IMR-90 (cell line): Measurements from ENCODE around the gene PYCARD. TPM values are rescaled to one million over a fixed set of nuclear protein-coding genes. Genes with fewer than 3 reads are reported as not detected.

Source experiments
- ATAC-seq: fragments of 200-7000 bp; cut with Tn5 transposase; 2 replicates; pipeline ENCODE4 v1.9.1; 2020; ENCODE audit warnings: low read depth, mild to moderate bottlenecking, moderate library complexity
- BruUV-seq: library from RNA; stranded (reverse); fragments of 400-500 nt; replicated peaks from 2 replicates; lab custom pipeline; 2021; lab: Mats Ljungman, UMichigan
- CTCF ChIA-PET: fragments of 300-600 bp; formaldehyde crosslinking; extraction: SDS; loops from one replicate; lab custom pipeline; 2021; ENCODE audit warnings: antibody characterized with exemption; lab: Yijun Ruan, JAX
- POLR2A ChIA-PET: fragments of 300-600 bp; sonication (Branson Sonifier 250); formaldehyde crosslinking; loops from one replicate; lab custom pipeline; 2022; ENCODE audit warnings: antibody characterized with exemption; ENCODE audit not compliant: unreplicated experiment; lab: Charles Lee
- DNase-seq: peaks from one replicate; pipeline ENCODE4 v3.0.0; 2013
- H2AFZ ChIP-seq: replicated peaks from 2 replicates; pipeline ENCODE3; 2013; ENCODE audit warnings: low read length, mild to moderate bottlenecking; ENCODE audit not compliant: poor library complexity
- H2AK5ac ChIP-seq: 2 replicates; pipeline ENCODE4 v1.6.1; 2013; ENCODE audit warnings: low read depth, low read length, inconsistent platforms
- H2AK9ac ChIP-seq: replicated peaks from 2 replicates; pipeline ENCODE3; 2013; ENCODE audit warnings: mild to moderate bottlenecking, low read depth, low read length, moderate library complexity; ENCODE audit not compliant: poor library complexity
- H2BK120ac ChIP-seq: 2 replicates; pipeline ENCODE4 v1.6.1; 2013; ENCODE audit warnings: low read depth, low read length, inconsistent platforms
- H2BK15ac ChIP-seq: 3 replicates; pipeline ENCODE4 v1.6.1; 2013; ENCODE audit warnings: low read depth, low read length, inconsistent platforms
- H2BK20ac ChIP-seq: 2 replicates; pipeline ENCODE4 v1.6.1; 2013; ENCODE audit warnings: low read depth, mild to moderate bottlenecking, inconsistent platforms, low read length, moderate library complexity
- H2BK5ac ChIP-seq: 2 replicates; pipeline ENCODE4 v1.6.1; 2013; ENCODE audit warnings: mild to moderate bottlenecking, low read depth, low read length, inconsistent platforms; ENCODE audit not compliant: poor library complexity, severe bottlenecking
- H3K14ac ChIP-seq: replicated peaks from 2 replicates; pipeline ENCODE4 v1.6.1; 2013; ENCODE audit warnings: low read depth, low read length, inconsistent platforms
- H3K18ac ChIP-seq: 2 replicates; pipeline ENCODE4 v1.6.1; 2013; ENCODE audit warnings: low read depth, low read length, control low read depth
- H3K23ac ChIP-seq: 2 replicates; pipeline ENCODE4 v1.6.1; 2013; ENCODE audit warnings: low read depth, low read length, inconsistent platforms
- H3K27ac ChIP-seq: 2 replicates; pipeline ENCODE4 v1.5.1; 2013; ENCODE audit warnings: mild to moderate bottlenecking, control low read depth, low read length; ENCODE audit not compliant: insufficient read depth
- H3K27me3 ChIP-seq: 2 replicates; pipeline ENCODE4 v1.6.1; 2013; ENCODE audit warnings: low read length; ENCODE audit not compliant: control insufficient read depth, insufficient read depth
- H3K36me3 ChIP-seq: 2 replicates; pipeline ENCODE4 v1.6.1; 2013; ENCODE audit warnings: low read length, mixed read lengths; ENCODE audit not compliant: control insufficient read depth, insufficient read depth
- H3K4ac ChIP-seq: 2 replicates; pipeline ENCODE4 v1.6.1; 2013; ENCODE audit warnings: low read depth, low read length, inconsistent platforms
- H3K4me1 ChIP-seq: 2 replicates; pipeline ENCODE4 v1.6.1; 2013; ENCODE audit warnings: low read length, mixed read lengths; ENCODE audit not compliant: control insufficient read depth, insufficient read depth
- H3K4me2 ChIP-seq: 2 replicates; pipeline ENCODE4 v1.6.1; 2013; ENCODE audit warnings: low read depth, mild to moderate bottlenecking, control low read depth, low read length, moderate library complexity
- H3K4me3 ChIP-seq: 2 replicates; pipeline ENCODE4 v1.5.1; 2013; ENCODE audit warnings: low read depth, mild to moderate bottlenecking, control low read depth, low read length, moderate library complexity; ENCODE audit not compliant: insufficient read depth
- H3K56ac ChIP-seq: 2 replicates; pipeline ENCODE4 v1.6.1; 2013; ENCODE audit warnings: low read length, inconsistent platforms; ENCODE audit not compliant: insufficient read depth; ENCODE audit errors: extremely low read depth
- H3K79me1 ChIP-seq, 2 experiments: 2 replicates each; pipeline ENCODE4 v1.6.1; 2013; ENCODE audit warnings: low read length in 2 of 2, inconsistent platforms in 1 of 2, low read depth in 1 of 2
- H3K9ac ChIP-seq: 2 replicates; pipeline ENCODE4 v1.6.1; 2013; ENCODE audit warnings: low read depth, low read length, control low read depth
- H3K9me1 ChIP-seq: 2 replicates; pipeline ENCODE4 v1.6.1; 2013; ENCODE audit warnings: low read length, inconsistent platforms; ENCODE audit not compliant: insufficient read depth
- H3K9me3 ChIP-seq: 2 replicates; pipeline ENCODE4 v1.6.1; 2013; ENCODE audit warnings: low read length; ENCODE audit not compliant: control insufficient read depth, insufficient read depth
- H4K20me1 ChIP-seq: 2 replicates; pipeline ENCODE4 v1.6.1; 2013; ENCODE audit warnings: low read length, inconsistent platforms; ENCODE audit not compliant: insufficient read depth
- H4K5ac ChIP-seq: 2 replicates; pipeline ENCODE4 v1.6.1; 2013; ENCODE audit warnings: mild to moderate bottlenecking, low read depth, low read length, control low read depth
- H4K8ac ChIP-seq, 2 experiments: 2 replicates each; pipeline ENCODE4 v1.6.1; 2013; ENCODE audit warnings: low read depth in 2 of 2, low read length in 2 of 2, control low read depth in 1 of 2, inconsistent platforms in 1 of 2
- H4K91ac ChIP-seq: 2 replicates; pipeline ENCODE4 v1.6.1; 2013; ENCODE audit warnings: low read depth, low read length, inconsistent platforms; ENCODE audit not compliant: insufficient read depth
- BHLHE40 ChIP-seq: fragments of 150-350 bp; IDR thresholded peaks from 2 replicates; pipeline ENCODE4 v1.6.1; 2016; ENCODE audit warnings: mild to moderate bottlenecking, low read depth, low read length
- CTCF ChIP-seq: conservative IDR thresholded peaks from 2 replicates; pipeline ENCODE4 v1.5.1; 2012; ENCODE audit warnings: mild to moderate bottlenecking, low read depth, low read length, improper control_type of control experiment
- FOS ChIP-seq: fragments of 150-350 bp; IDR thresholded peaks from 2 replicates; pipeline ENCODE4 v1.6.1; 2016; ENCODE audit warnings: low read depth, low read length
- MAFK ChIP-seq: IDR thresholded peaks from 2 replicates; pipeline ENCODE4 v1.6.1; 2012; ENCODE audit warnings: low read depth, low read length, improper control_type of control experiment
- MAZ ChIP-seq: IDR thresholded peaks from 2 replicates; pipeline ENCODE4 v1.6.1; 2012; ENCODE audit warnings: low read depth, mild to moderate bottlenecking, low read length, improper control_type of control experiment, moderate library complexity, borderline replicate concordance
- MXI1 ChIP-seq: IDR thresholded peaks from 2 replicates; pipeline ENCODE4 v1.6.1; 2012; ENCODE audit warnings: low read depth, mild to moderate bottlenecking, low read length, moderate library complexity, borderline replicate concordance
- POLR2A ChIP-seq: IDR thresholded peaks from 2 replicates; pipeline ENCODE4 v1.6.1; 2012; ENCODE audit warnings: mild to moderate bottlenecking, low read depth, low read length
- RAD21 ChIP-seq: IDR thresholded peaks from 2 replicates; pipeline ENCODE4 v1.6.1; 2012; ENCODE audit warnings: low read length, improper control_type of control experiment
- RFX5 ChIP-seq: IDR thresholded peaks from 2 replicates; pipeline ENCODE4 v1.8.0; 2012; ENCODE audit warnings: low read depth, mild to moderate bottlenecking, low read length, moderate library complexity
- SMC3 ChIP-seq: fragments of 150-350 bp; IDR thresholded peaks from 2 replicates; pipeline ENCODE4 v1.6.1; 2016; ENCODE audit warnings: low read depth, mild to moderate bottlenecking, antibody characterized with exemption, low read length, moderate library complexity
- WGBS, 2 experiments: methylation state at CpG; one replicate each; pipeline versions ENCODE4 v1.1.5 to v1.1.7; 2013; ENCODE audit warnings: missing lambda C conversion rate in 2 of 2; ENCODE audit not compliant: insufficient read length in 1 of 2; ENCODE audit errors: extremely low coverage in 2 of 2; 5-methylcytosine and 5-hydroxymethylcytosine counted together
- dilution Hi-C: fragments of 300-500 bp; cut with HindIII; formaldehyde crosslinking; loops from one replicate; pipeline ENCODE4 v1.14.3; 2018; ENCODE audit warnings: low sequenced_read_pairs; ENCODE audit not compliant: unreplicated experiment
- in situ Hi-C: fragments of 300-500 bp; cut with MboI; formaldehyde crosslinking; loops from 3 replicates; pipeline ENCODE4 v1.14.3; 2019; ENCODE audit warnings: low sequenced_read_pairs, inconsistent platforms, mixed read lengths
- intact Hi-C: fragments of 100-400 bp; cut with micrococcal nuclease; formaldehyde crosslinking; loops from 2 replicates; pipeline ENCODE4 v1.10.0; 2022
- polyA plus RNA-seq, 3 experiments: library from polyadenylated mRNA; depleted of rRNA; stranded (reverse); fragments of >200 nt; gene quantifications; 2 replicates each; pipeline ENCODE4 v1.2.3, GENCODE V29; 2012; ENCODE audit warnings: low replicate concordance in 1 of 3
- total RNA-seq: library from RNA; depleted of rRNA; stranded (reverse); fragments of >200 nt; gene quantifications from 2 replicates; pipeline ENCODE4 v1.2.3, GENCODE V29; 2012

The PYCARD gene
- total and polyA plus RNA-seq, 2 of the 4 experiments (the other 2 are of a cell fraction): 10.2 to 20.5 TPM

GRCh38 chr16:31251435-31251834 is 48.9 kb upstream of the PYCARD start:
- H4K8ac ChIP-seq: no peak overlapping the region
- no peak overlapping the region for H2BK15ac ChIP-seq
- 87% methylated on average over 3 of the region's 5 CpGs; no CpG with 5 or more reads in 1 of the 2 experiments for WGBS, 2 experiments
- POLR2A ChIA-PET: no interaction called here
- H3K56ac ChIP-seq: no peak overlapping the region
- in situ Hi-C loops: no loop called here
- no peak for DNase-seq
- no peak overlapping the region for H2AK5ac ChIP-seq
- dilution Hi-C loops: no loop called here
- no peak overlapping the region for H2BK5ac ChIP-seq
- peaks cover 2% of the 10 kb centered on the region; the same call in 1 of the 2 replicates for H3K27me3 ChIP-seq
- no peaks in the 10 kb centered on the region for H3K79me1 ChIP-seq
- no TSS peak for BruUV-seq
- H2BK20ac ChIP-seq: no peak overlapping the region
- H4K20me1 ChIP-seq: no peaks in the 10 kb centered on the region
- H3K18ac ChIP-seq: no peak overlapping the region
- no peak overlapping the region for H3K27ac ChIP-seq
- no peaks in the 10 kb centered on the region for H3K36me3 ChIP-seq
- H3K9me1 ChIP-seq: no peaks in the 10 kb centered on the region; the same call in 1 of the 2 replicates
- ATAC-seq: no peak
- H2BK120ac ChIP-seq: no peak overlapping the region
- intact Hi-C loops: no loop called here
- TF ChIP-seq CTCF (no peak), FOS (no peak), MAFK (no peak), SMC3 (no peak), RAD21 (no peak), POLR2A (no peak), RFX5 (no peak), BHLHE40 (no peak), MXI1 (no peak), MAZ (no peak)
- no peak overlapping the region for H2AFZ ChIP-seq
- CTCF ChIA-PET: no interaction called here
- no peak overlapping the region for H2AK9ac ChIP-seq
- no peak overlapping the region for H3K4ac ChIP-seq
- no peak overlapping the region for H3K23ac ChIP-seq
- no peaks in the 10 kb centered on the region for H3K4me1 ChIP-seq
- H4K91ac ChIP-seq: no peak overlapping the region
- no peak overlapping the region for H3K9ac ChIP-seq
- no peak overlapping the region for H3K14ac ChIP-seq
- no peak overlapping the region for H3K4me2 ChIP-seq
- no peaks in the 10 kb centered on the region for H3K9me3 ChIP-seq
- no peak overlapping the region for H3K4me3 ChIP-seq
- H4K5ac ChIP-seq: no peak overlapping the region
